ENCODE results near the gene SPNS2.

- TF ChIP-seq EZH2 (IDR thresholded peaks at IDR 0.05) (no peak), POLR2AphosphoS5 (IDR thresholded peaks at IDR 0.05; ENCODE audit: borderline replicate concordance, low read depth, low read length) (no peak)
Observed at GRCh38 chr17:4516735-4517134, 18.1 kb downstream of the SPNS2 start.

Measured in SK-N-MC (cell line).